Endothelial cell of umbilical vein (primary cell): ENCODE measurements around the gene KIF1C. TPM values are rescaled to one million over a fixed set of nuclear protein-coding genes. Genes with fewer than 3 reads are reported as not detected.

Experiments used
- BruUV-seq: library from RNA; stranded (reverse); fragments of 400-500 nt; replicated peaks from 2 replicates; lab custom pipeline; 2021; lab: Mats Ljungman, UMichigan
- CTCF ChIA-PET: fragments of 300-600, 350-600 bp; sonication (Branson Sonifier 250); formaldehyde crosslinking; loops from one replicate; lab custom pipeline; 2021; ENCODE audit warnings: antibody characterized with exemption, inconsistent platforms; lab: Charles Lee
- POLR2A ChIA-PET: fragments of 300-600, 350-600 bp; sonication (Branson Sonifier 250); formaldehyde crosslinking; loops from one replicate; lab custom pipeline; 2021; ENCODE audit warnings: antibody characterized with exemption, inconsistent platforms; lab: Charles Lee
- DNase-seq: peaks from one replicate; pipeline ENCODE4 v3.0.0-alpha.2; 2011; ENCODE audit warnings: low read depth, low spot score
- FAIRE-seq: peaks from 2 replicates; lab custom pipeline; 2011; peaks lifted over from hg19 to GRCh38; lab: Jason Lieb, UNC
- H2AFZ ChIP-seq: 2 replicates; pipeline ENCODE4 v1.6.0; 2012; ENCODE audit warnings: low read depth, low read length, control low read depth, inconsistent platforms
- H3K27ac ChIP-seq: 2 replicates; pipeline ENCODE4 v1.5.1; 2011; ENCODE audit warnings: low read depth, mild to moderate bottlenecking, control low read depth, low read length, moderate library complexity; ENCODE audit not compliant: insufficient read depth
- H3K27me3 ChIP-seq, 2 experiments: 2 replicates each; pipeline versions ENCODE4 v1.6.0 to v1.6.1; 2011; ENCODE audit warnings: low read length in 2 of 2, mixed read lengths in 1 of 2; ENCODE audit not compliant: control insufficient read depth in 2 of 2, insufficient read depth in 2 of 2
- H3K36me3 ChIP-seq, 2 experiments: 2 replicates in 1 of 2; 3 replicates in 1 of 2; pipeline ENCODE4 v1.5.1; 2011; ENCODE audit warnings: low read length in 2 of 2, mild to moderate bottlenecking in 1 of 2, moderate library complexity in 1 of 2; ENCODE audit not compliant: control insufficient read depth in 2 of 2, insufficient read depth in 2 of 2; ENCODE audit errors: extremely low read depth in 1 of 2
- H3K4me1 ChIP-seq: 3 replicates; pipeline ENCODE4 v1.5.1; 2011; ENCODE audit warnings: mild to moderate bottlenecking, low read length; ENCODE audit not compliant: control insufficient read depth, insufficient read depth; ENCODE audit errors: extremely low read depth
- H3K4me2 ChIP-seq: 2 replicates; pipeline ENCODE4 v1.6.1; 2011; ENCODE audit warnings: low read length, control low read depth, mixed read lengths; ENCODE audit not compliant: insufficient read depth
- H3K4me3 ChIP-seq, 3 experiments: fragments of 200-600 bp in 1 of 3; sonication (generic), shearing (Covaris generic) in 1 of 3; replicated peaks in 1 of 3; 2 replicates each; pipeline ENCODE4 v1.5.1; 2011 to 2016; ENCODE audit warnings: control low read depth in 3 of 3, low read length in 3 of 3, mild to moderate bottlenecking in 2 of 3, inconsistent platforms in 1 of 3, low read depth in 1 of 3, moderate library complexity in 1 of 3; ENCODE audit not compliant: insufficient read depth in 1 of 3
- H3K79me2 ChIP-seq: 2 replicates; pipeline ENCODE4 v1.6.0; 2012; ENCODE audit warnings: low read length, inconsistent platforms; ENCODE audit not compliant: control insufficient read depth, insufficient read depth
- H3K9ac ChIP-seq: replicated peaks from 2 replicates; pipeline ENCODE3; 2011; ENCODE audit warnings: low read length, control low read depth; ENCODE audit not compliant: insufficient read depth; ENCODE audit errors: extremely low read depth
- H3K9me1 ChIP-seq: replicated peaks from 3 replicates; pipeline ENCODE4 v1.6.0; 2011; ENCODE audit warnings: mild to moderate bottlenecking, low read length; ENCODE audit not compliant: control insufficient read depth, insufficient read depth; ENCODE audit errors: extremely low read depth
- H3K9me3 ChIP-seq: replicated peaks from 2 replicates; pipeline ENCODE4 v1.5.1; 2012; ENCODE audit warnings: low read length, inconsistent platforms; ENCODE audit not compliant: control insufficient read depth, insufficient read depth
- H4K20me1 ChIP-seq: replicated peaks from 2 replicates; pipeline ENCODE3; 2011; ENCODE audit warnings: mild to moderate bottlenecking, low read length; ENCODE audit not compliant: control insufficient read depth, insufficient read depth; ENCODE audit errors: extremely low read depth
- CTCF ChIP-seq, 2 donors: IDR thresholded peaks; 1 replicate in 1 of 2; 2 replicates in 1 of 2; pipeline ENCODE4 v1.5.1; 2011; ENCODE audit warnings: low read length in 2 of 2, mild to moderate bottlenecking in 2 of 2, moderate library complexity in 2 of 2, control low read depth in 1 of 2, inconsistent platforms in 1 of 2, low read depth in 1 of 2; ENCODE audit not compliant: insufficient read depth in 1 of 2; ENCODE audit errors: extremely low read depth in 1 of 2
- JUN ChIP-seq: IDR thresholded peaks from 2 replicates; pipeline ENCODE4 v1.6.1; 2011; ENCODE audit warnings: borderline replicate concordance, low read depth; ENCODE audit not compliant: insufficient read length, insufficient read depth
- dilution Hi-C: fragments of 300-500 bp; cut with MboI; formaldehyde crosslinking; loops from one replicate; pipeline ENCODE4 v1.15.0; 2019; ENCODE audit warnings: low sequenced_read_pairs; ENCODE audit not compliant: extremely low pct_ligation_motif_present
- intact Hi-C: fragments of 100-400 bp; cut with micrococcal nuclease; formaldehyde crosslinking; loops from one replicate; pipeline ENCODE4 v1.10.0; 2022
- polyA plus RNA-seq, 4 experiments: library from polyadenylated mRNA; depleted of rRNA in 3 of 4; stranded (reverse) in 3 of 4; unstranded in 1 of 4; fragments of >200 nt; gene quantifications; 2 replicates each; pipeline versions ENCODE4 v1.2.1 to v1.2.3, GENCODE V29; 2011 to 2012; ENCODE audit warnings: missing spikeins in 1 of 4
- total RNA-seq: library from RNA; stranded (reverse); gene quantifications from 2 replicates; pipeline ENCODE4 v1.2.3, GENCODE V29; 2021

The KIF1C gene
- total and polyA plus RNA-seq, 2 donors (not counting 3 experiments of a cell fraction or from before 2014, with no cell fraction given): 33.6 to 171 TPM

GRCh38 chr17:5031365-5032082 lies 33.8 kb downstream of the KIF1C start:
- CTCF ChIA-PET: interaction anchor here (0.6 to 6.5 kb wide), 9 partner anchors 11 to 1405 kb away, joined by 3 to 72 read pairs (median 4); partner anchors contain the start of genes INCA1, KIF1C, RNF167 and SLC25A11

More at GRCh38 chr17:5031365-5032082, 33.8 kb downstream of the KIF1C start:
- peak overlapping the region; percentile 26 for H3K27ac ChIP-seq
- intact Hi-C loops: loop anchor here (1.0 kb wide), 1 partner anchor 31 kb away; no protein-coding TSS in a partner anchor
- peak overlapping the region; percentile 36 for H3K9ac ChIP-seq
- DNase-seq (peak; percentile 73), FAIRE-seq (peak; percentile 90)
- dilution Hi-C loops: no loop called here
- BruUV-seq: no TSS peak
- H4K20me1 ChIP-seq: no peaks in the 10 kb centered on the region
- H3K79me2 ChIP-seq: no peaks in the 10 kb centered on the region
- H3K4me1 ChIP-seq: peaks cover 5% of the 10 kb centered on the region
- POLR2A ChIA-PET: no interaction called here
- peak overlapping the region in 2 of 3 experiments; percentile 24 to 66 for H3K4me3 ChIP-seq
- TF ChIP-seq JUN: no peak
- peak; percentile 50 to 81 for TF ChIP-seq CTCF (IDR thresholded peaks at IDR 0.05; ENCODE audit: extremely low read depth in 1 of 2, insufficient read depth in 1 of 2, low read depth in 1 of 2, low read length in 2 of 2)
- H3K4me2 ChIP-seq: peak overlapping the region; percentile 90
- no peaks in the 10 kb centered on the region for H3K9me1 ChIP-seq
- H2AFZ ChIP-seq: peak overlapping the region; percentile 98
- no peaks in the 10 kb centered on the region for H3K9me3 ChIP-seq
- H3K36me3 ChIP-seq: no peaks in the 10 kb centered on the region
- peaks cover 2% of the 10 kb centered on the region in 2 experiments for H3K27me3 ChIP-seq
